Neuron (in vitro differentiated cells): ENCODE results near the gene SLC66A2.
A peak's percentile ranks its signal among the peaks of the same experiment; 100 is the strongest.
"Not testable (repeated sequence)": the region's sequence is repeated elsewhere in the genome, so short reads cannot be mapped to it uniquely, and the experiment has no call there.

Experiments
- H2AFZ ChIP-seq: one replicate; pipeline ENCODE4 v1.6.1; 2013; ENCODE audit warnings: low read depth, mild to moderate bottlenecking, inconsistent platforms, low read length, moderate library complexity
- H3K27me3 ChIP-seq: one replicate; pipeline ENCODE4 v1.6.1; 2013; ENCODE audit warnings: low read length; ENCODE audit not compliant: insufficient read depth
- H3K36me3 ChIP-seq: one replicate; pipeline ENCODE4 v1.6.1; 2013; ENCODE audit warnings: low read length; ENCODE audit not compliant: insufficient read depth
- H3K4me1 ChIP-seq: one replicate; pipeline ENCODE4 v1.6.1; 2013; ENCODE audit warnings: low read length; ENCODE audit not compliant: insufficient read depth
- H3K4me3 ChIP-seq: 2 replicates; pipeline ENCODE4 v1.5.1; 2013; ENCODE audit warnings: mild to moderate bottlenecking, low read length, moderate library complexity
- H3K9me3 ChIP-seq: one replicate; pipeline ENCODE4 v1.6.1; 2013; ENCODE audit warnings: low read length

SLC66A2 gene

DNA sequence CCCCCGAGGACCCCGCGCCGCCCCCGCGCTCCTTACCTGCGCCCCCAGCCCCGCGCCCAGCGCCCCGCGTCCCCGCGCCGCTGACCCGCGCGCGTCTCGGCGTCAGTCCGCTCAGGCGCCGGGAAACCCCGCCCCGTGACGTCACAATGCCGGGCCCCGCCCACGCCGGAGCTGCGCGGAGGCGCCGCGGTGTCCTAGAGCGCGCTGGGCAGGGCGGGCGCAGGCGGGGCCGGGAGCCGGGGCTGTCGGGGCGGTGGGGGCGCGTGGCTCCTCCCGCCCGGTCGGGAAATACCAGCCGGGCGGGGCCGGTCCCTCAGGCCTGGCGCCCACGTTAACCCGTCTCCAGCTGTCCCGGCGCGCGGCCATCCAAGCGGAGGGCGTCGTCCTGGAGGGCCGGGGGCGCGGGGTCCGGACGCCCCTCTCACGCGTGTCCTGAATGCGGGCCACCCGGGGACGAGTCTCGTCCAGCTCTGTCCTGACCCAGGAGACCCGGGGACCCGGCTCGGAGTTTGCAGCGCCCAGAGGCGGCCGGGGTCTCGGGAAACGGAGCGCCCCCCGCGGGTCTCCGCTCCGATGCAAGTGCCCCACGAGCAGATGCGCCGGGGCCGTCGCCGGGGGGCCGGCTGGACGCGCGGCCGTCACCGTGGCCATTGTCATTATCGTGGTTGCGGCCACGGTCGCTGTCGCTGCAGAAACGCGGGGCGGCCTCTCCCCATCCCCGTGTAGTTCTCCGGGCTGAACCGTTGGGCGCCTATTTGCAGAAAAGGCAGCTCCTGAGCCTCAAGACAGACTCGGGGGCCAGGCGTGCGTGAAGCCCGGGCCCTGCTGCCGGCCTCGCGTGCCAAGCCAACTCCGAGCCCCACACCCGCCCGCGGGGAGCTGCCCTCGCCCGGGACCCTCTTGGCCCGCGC, at the start of gene SLC66A2:
Gene SLC66A2 (minus strand): TSS at position 109 of the 911 bp plus-strand sequence. CDS start 727 bp downstream, outside the sequence.
- Histone ChIP-seq H3K4me3 (peak within 1 kb of the TSS; percentile 56), H2AFZ (peak within 1 kb of the TSS; percentile 94), H3K36me3 (peaks cover 17% of the 10 kb centered on the region), H3K4me1 (peaks cover 15% of the 10 kb centered on the region), H3K9me3 (no peaks in the 10 kb centered on the region), H3K27me3 (no peaks in the 10 kb centered on the region)

- peaks cover 8% of the 10 kb centered on the region for H3K9me3 ChIP-seq
- H3K4me3 ChIP-seq = no peak overlapping the region
- H2AFZ ChIP-seq = no peak overlapping the region
- H3K4me1 ChIP-seq = no peaks in the 10 kb centered on the region
- H3K27me3 ChIP-seq = no peaks in the 10 kb centered on the region
- no peaks in the 10 kb centered on the region for H3K36me3 ChIP-seq
Measured at GRCh38 chr18:80000877-80001276, 49.4 kb upstream of the SLC66A2 start.

- not testable (repeated sequence) for H3K9me3 ChIP-seq, H2AFZ ChIP-seq, H3K4me3 ChIP-seq, H3K4me1 ChIP-seq, H3K27me3 ChIP-seq, H3K36me3 ChIP-seq
Measured at GRCh38 chr18:79999701-80000100, 48.2 kb upstream of the SLC66A2 start.

- Histone ChIP-seq H3K4me1 (peaks cover 12% of the 10 kb centered on the region), H3K4me3 (no peak overlapping the region), H3K27me3 (no peaks in the 10 kb centered on the region), H3K9me3 (no peaks in the 10 kb centered on the region), H3K36me3 (no peaks in the 10 kb centered on the region), H2AFZ (no peak overlapping the region)
Measured at GRCh38 chr18:79991494-79991893, 40.0 kb upstream of the SLC66A2 start.

DNA sequence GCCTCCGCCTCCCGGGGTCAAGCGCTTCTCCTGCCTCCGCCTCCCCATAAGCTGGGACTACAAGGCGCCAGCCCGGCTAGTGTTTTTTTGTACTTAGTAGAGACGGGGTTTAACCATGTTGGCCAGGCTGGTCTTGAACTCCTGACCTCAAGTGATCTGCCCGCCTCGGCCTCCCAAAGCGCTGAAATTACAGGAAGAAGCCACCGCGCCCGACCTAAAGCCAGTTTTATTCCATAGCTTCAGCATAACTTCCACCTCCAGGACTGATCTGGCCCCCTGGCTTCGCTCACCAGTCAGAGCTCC, 37.7 kb upstream of the SLC66A2 start:
- H3K9me3 ChIP-seq = peaks cover 1% of the 10 kb centered on the region
- H2AFZ ChIP-seq = peak overlapping the region; percentile 83
- H3K4me1 ChIP-seq = peaks cover 14% of the 10 kb centered on the region
- H3K27me3 ChIP-seq = no peaks in the 10 kb centered on the region
- H3K36me3 ChIP-seq = peaks cover 17% of the 10 kb centered on the region
- H3K4me3 ChIP-seq = peak overlapping the region; percentile 98

GRCh38 chr18:79988451-79989194, 37.2 kb upstream of the SLC66A2 start, which contains the start of gene TXNL4A:
TSS of gene TXNL4A (minus strand) at chr18:79988563. CDS start at chr18:79988392, 171 bp downstream.
- Histone ChIP-seq H3K27me3 (no peaks in the 10 kb centered on the region), H3K36me3 (peaks cover 19% of the 10 kb centered on the region), H3K4me3 (peak within 1 kb of the TSS; percentile 98), H3K4me1 (peaks cover 14% of the 10 kb centered on the region), H3K9me3 (peaks cover 1% of the 10 kb centered on the region), H2AFZ (peak within 1 kb of the TSS; percentile 83)

DNA sequence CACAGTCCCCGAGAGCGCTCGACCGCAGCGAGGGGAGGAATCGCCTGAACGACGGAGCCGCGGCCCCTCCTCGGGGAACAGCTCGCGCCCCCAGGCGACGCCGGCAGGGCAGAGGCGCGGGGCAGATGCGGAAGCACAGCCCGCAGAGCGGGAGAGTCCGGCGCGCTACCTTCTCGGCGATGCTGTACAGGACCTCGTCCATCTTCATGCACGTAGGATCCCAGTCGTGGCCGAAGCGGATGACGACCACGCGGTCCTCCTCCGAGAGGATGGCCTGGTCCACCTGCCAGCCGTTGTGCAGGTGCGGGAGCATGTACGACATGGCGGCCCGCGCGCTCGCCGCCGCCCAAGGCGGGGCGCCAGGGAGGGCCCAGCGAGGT, 36.6 kb upstream of the SLC66A2 start:
- Histone ChIP-seq H3K27me3 (no peaks in the 10 kb centered on the region), H3K9me3 (peaks cover 1% of the 10 kb centered on the region), H2AFZ (peak overlapping the region; percentile 83), H3K4me1 (peaks cover 14% of the 10 kb centered on the region), H3K4me3 (peak overlapping the region; percentile 98), H3K36me3 (peaks cover 19% of the 10 kb centered on the region)

DNA sequence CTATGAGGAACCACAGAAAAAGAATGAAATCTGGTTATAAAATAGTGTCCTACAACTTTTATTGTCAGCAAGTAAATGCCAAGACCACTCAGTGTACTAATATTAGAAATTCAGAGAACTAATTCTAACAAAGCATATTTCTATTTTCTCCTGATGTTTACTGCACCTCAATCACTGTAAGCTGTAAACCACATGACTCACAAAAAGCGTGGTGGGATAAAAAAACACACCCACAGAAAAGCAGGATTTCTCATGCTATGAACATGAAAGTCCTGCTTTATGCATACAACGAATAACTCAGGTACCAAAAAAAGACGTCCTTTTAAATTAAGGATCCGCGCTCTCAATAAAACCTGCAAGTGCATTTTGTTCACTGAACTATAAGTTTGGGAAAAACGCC, 36.1 kb upstream of the SLC66A2 start:
- peaks cover 1% of the 10 kb centered on the region for H3K9me3 ChIP-seq

GRCh38 chr18:79986726-79987125, 35.3 kb upstream of the SLC66A2 start:
- H3K4me3 ChIP-seq = peak overlapping the region; percentile 98
- peaks cover 1% of the 10 kb centered on the region for H3K9me3 ChIP-seq
- no peaks in the 10 kb centered on the region for H3K27me3 ChIP-seq
- peaks cover 14% of the 10 kb centered on the region for H3K4me1 ChIP-seq
- no peak overlapping the region for H2AFZ ChIP-seq
- H3K36me3 ChIP-seq = peaks cover 19% of the 10 kb centered on the region

More for the DNA sequence above, 36.1 kb upstream of the SLC66A2 start:
- H3K36me3 ChIP-seq = peaks cover 19% of the 10 kb centered on the region
- peak overlapping the region; percentile 83 for H2AFZ ChIP-seq
- H3K4me1 ChIP-seq = peaks cover 14% of the 10 kb centered on the region
- peak overlapping the region; percentile 98 for H3K4me3 ChIP-seq
- no peaks in the 10 kb centered on the region for H3K27me3 ChIP-seq

DNA sequence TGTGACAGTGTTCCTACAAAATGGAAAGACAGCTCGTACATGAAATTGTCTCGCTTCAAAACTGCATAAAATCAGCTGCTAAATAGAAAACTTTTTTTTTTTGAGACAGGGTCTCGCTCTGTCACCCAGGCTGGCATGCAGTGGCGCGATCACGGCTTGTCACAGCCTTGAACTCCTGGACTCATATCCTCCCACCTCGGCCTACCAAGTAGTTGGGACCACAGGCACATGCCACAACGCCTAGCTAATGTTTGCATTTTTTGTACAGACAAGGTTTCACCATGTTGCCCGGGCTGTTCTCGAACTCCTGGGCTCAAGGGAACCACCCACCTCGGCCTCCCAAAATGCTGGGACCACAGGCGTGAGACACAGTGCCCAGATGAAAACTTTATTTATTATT, 33.7 kb upstream of the SLC66A2 start:
- Histone ChIP-seq H3K4me3 (no peak overlapping the region), H3K36me3 (peaks cover 19% of the 10 kb centered on the region), H3K9me3 (peaks cover 1% of the 10 kb centered on the region), H3K27me3 (no peaks in the 10 kb centered on the region), H3K4me1 (peaks cover 14% of the 10 kb centered on the region), H2AFZ (no peak overlapping the region)

DNA sequence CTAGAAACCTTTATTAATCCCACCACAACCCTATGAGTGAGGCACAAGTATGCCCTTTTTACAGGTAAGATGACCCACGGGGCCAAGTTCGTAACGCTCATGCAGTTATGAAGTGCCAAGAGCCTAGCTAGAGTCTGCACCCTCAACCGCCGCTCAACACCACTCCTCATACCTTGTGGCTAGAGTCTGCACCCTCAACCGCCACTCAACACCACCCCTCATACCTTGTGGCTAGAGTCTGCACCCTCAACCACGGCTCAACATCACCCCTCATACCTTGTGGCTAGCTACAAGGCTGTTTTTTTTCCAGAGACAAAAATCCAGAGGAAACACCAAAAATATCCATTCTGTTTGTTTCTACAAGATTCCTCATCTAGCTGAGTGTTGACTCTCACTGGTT, 32.3 kb upstream of the SLC66A2 start:
- no peak overlapping the region for H2AFZ ChIP-seq
- peaks cover 24% of the 10 kb centered on the region for H3K36me3 ChIP-seq
- H3K9me3 ChIP-seq = peaks cover 4% of the 10 kb centered on the region
- no peaks in the 10 kb centered on the region for H3K27me3 ChIP-seq
- H3K4me3 ChIP-seq = no peak overlapping the region
- peaks cover 10% of the 10 kb centered on the region for H3K4me1 ChIP-seq

- Histone ChIP-seq H3K27me3 (no peaks in the 10 kb centered on the region), H2AFZ (no peak overlapping the region), H3K4me3 (no peak overlapping the region), H3K36me3 (peaks cover 24% of the 10 kb centered on the region), H3K4me1 (peaks cover 10% of the 10 kb centered on the region), H3K9me3 (peaks cover 4% of the 10 kb centered on the region)
Measured at GRCh38 chr18:79983253-79983652, 31.8 kb upstream of the SLC66A2 start.

GRCh38 chr18:79982736-79983135, 31.3 kb upstream of the SLC66A2 start:
- Histone ChIP-seq H2AFZ (no peak overlapping the region), H3K9me3 (peaks cover 4% of the 10 kb centered on the region), H3K4me3 (no peak overlapping the region), H3K4me1 (peaks cover 10% of the 10 kb centered on the region), H3K27me3 (no peaks in the 10 kb centered on the region), H3K36me3 (peaks cover 24% of the 10 kb centered on the region)
